Measurements from ENCODE around the gene STN1. TPM values are rescaled to one million over a fixed set of nuclear protein-coding genes. Genes with fewer than 3 reads are reported as not detected.
A peak's percentile ranks its signal among the peaks of the same experiment; 100 is the strongest.

Gene STN1
- total and polyA plus RNA-seq, 2 of the 4 experiments (the other 2 are of a cell fraction) = 17.8 to 32.3 TPM

- H3K56ac ChIP-seq (ENCODE audit: extremely low read depth, insufficient read depth, low read length) = no peak overlapping the region
- no TSS peak for BruUV-seq (replicated peaks)
- no peak overlapping the region for H4K8ac ChIP-seq (ENCODE audit: low read depth in 2 of 2, low read length in 2 of 2)
- H4K91ac ChIP-seq (ENCODE audit: insufficient read depth, low read depth, low read length) = no peak overlapping the region
- no peak overlapping the region for H2BK5ac ChIP-seq (ENCODE audit: low read depth, low read length, poor library complexity, severe bottlenecking)
- H2AFZ ChIP-seq (replicated peaks; ENCODE audit: low read length, poor library complexity) = peak overlapping the region; percentile 1
- H3K18ac ChIP-seq (ENCODE audit: low read depth, low read length) = no peak overlapping the region
- in situ Hi-C loops (cut with MboI; ENCODE audit: low sequenced_read_pairs) = no loop called here
- H2BK20ac ChIP-seq (ENCODE audit: low read depth, low read length) = no peak overlapping the region
- H4K5ac ChIP-seq (ENCODE audit: low read depth, low read length) = no peak overlapping the region
- no peaks in the 10 kb centered on the region for H3K9me3 ChIP-seq (ENCODE audit: control insufficient read depth, insufficient read depth, low read length)
- no peak overlapping the region for H3K9ac ChIP-seq (ENCODE audit: low read depth, low read length)
- 83% methylated on average over 1 of the region's 4 CpGs; no CpG with 5 or more reads in 1 of the 2 experiments for WGBS, 2 experiments (ENCODE audit: extremely low coverage in 2 of 2, insufficient read length in 1 of 2)
- peaks cover 0 to 9% of the 10 kb centered on the region in 2 experiments; a peak in 1 of 4 replicates for H3K79me1 ChIP-seq (ENCODE audit: low read depth in 1 of 2, low read length in 2 of 2)
- ATAC-seq (ENCODE audit: low read depth) (no peak), DNase-seq (peak; percentile 8)
- no peaks in the 10 kb centered on the region for H3K27me3 ChIP-seq (ENCODE audit: control insufficient read depth, insufficient read depth, low read length)
- peaks cover 5% of the 10 kb centered on the region; the same call in 1 of the 2 replicates for H3K36me3 ChIP-seq (ENCODE audit: control insufficient read depth, insufficient read depth, low read length)
- no peak overlapping the region for H3K23ac ChIP-seq (ENCODE audit: low read depth, low read length)
- H3K4me2 ChIP-seq (ENCODE audit: low read depth, low read length) = no peak overlapping the region
- no peak overlapping the region for H3K4me3 ChIP-seq (ENCODE audit: insufficient read depth, low read depth, low read length)
- H2AK5ac ChIP-seq (ENCODE audit: low read depth, low read length) = peak overlapping the region; percentile 55; the same call in 1 of the 2 replicates
- no peak overlapping the region for H2BK15ac ChIP-seq (ENCODE audit: low read depth, low read length)
- intact Hi-C loops (cut with micrococcal nuclease) = no loop called here
- dilution Hi-C loops (cut with HindIII; ENCODE audit: low sequenced_read_pairs, unreplicated experiment) = no loop called here
- H3K9me1 ChIP-seq (ENCODE audit: insufficient read depth, low read length) = no peaks in the 10 kb centered on the region; the same call in 1 of the 2 replicates
- H2AK9ac ChIP-seq (replicated peaks; ENCODE audit: low read depth, low read length, poor library complexity) = no peak overlapping the region
- H3K27ac ChIP-seq (ENCODE audit: insufficient read depth, low read length) = no peak overlapping the region
- H4K20me1 ChIP-seq (ENCODE audit: insufficient read depth, low read length) = peaks cover 9% of the 10 kb centered on the region
- peak overlapping the region; percentile 46; the same call in 1 of the 2 replicates for H3K4ac ChIP-seq (ENCODE audit: low read depth, low read length)
- CTCF ChIA-PET = interaction anchor here (0.6 kb wide), 1 partner anchor 18 kb away, joined by 3 read pairs; no protein-coding TSS in a partner anchor
- no peak overlapping the region for H2BK120ac ChIP-seq (ENCODE audit: low read depth, low read length)
- TF ChIP-seq RFX5 (IDR thresholded peaks at IDR 0.05; ENCODE audit: low read depth, low read length) (no peak), BHLHE40 (IDR thresholded peaks at IDR 0.05; ENCODE audit: low read depth, low read length) (no peak), ELK1 (IDR thresholded peaks at IDR 0.05; ENCODE audit: borderline replicate concordance, low read depth, low read length) (no peak), USF2 (IDR thresholded peaks at IDR 0.05; ENCODE audit: low read depth, low read length) (no peak), RAD21 (IDR thresholded peaks at IDR 0.05; ENCODE audit: low read length) (no peak), CHD1 (IDR thresholded peaks at IDR 0.05; ENCODE audit: low read depth, low read length) (no peak), SMC3 (IDR thresholded peaks at IDR 0.05; ENCODE audit: low read depth, low read length) (no peak), CTCF (conservative IDR thresholded peaks at IDR 0.05; ENCODE audit: low read depth, low read length) (no peak), POLR2A (IDR thresholded peaks at IDR 0.05; ENCODE audit: low read depth, low read length) (no peak), MXI1 (IDR thresholded peaks at IDR 0.05; ENCODE audit: borderline replicate concordance, low read depth, low read length) (no peak), MAFK (IDR thresholded peaks at IDR 0.05; ENCODE audit: low read depth, low read length) (no peak), MAZ (IDR thresholded peaks at IDR 0.05; ENCODE audit: borderline replicate concordance, low read depth, low read length) (no peak), FOS (IDR thresholded peaks at IDR 0.05; ENCODE audit: low read depth, low read length) (no peak)
- H3K4me1 ChIP-seq (ENCODE audit: control insufficient read depth, insufficient read depth, low read length) = peaks cover 21% of the 10 kb centered on the region
- no peak overlapping the region for H3K14ac ChIP-seq (replicated peaks; ENCODE audit: low read depth, low read length)
- POLR2A ChIA-PET (ENCODE audit: unreplicated experiment) = no interaction called here
These were observed 27.8 kb downstream of the STN1 start for GRCh38 chr10:103890194-103890658.

All from IMR-90 (cell line).